ENCODE data around the gene MMP11. TPM values are rescaled to one million over a fixed set of nuclear protein-coding genes. Genes with fewer than 3 reads are reported as not detected.

MMP11 gene
- total RNA-seq, 1 donor from 2014 or later = 12.2 TPM

DNA sequence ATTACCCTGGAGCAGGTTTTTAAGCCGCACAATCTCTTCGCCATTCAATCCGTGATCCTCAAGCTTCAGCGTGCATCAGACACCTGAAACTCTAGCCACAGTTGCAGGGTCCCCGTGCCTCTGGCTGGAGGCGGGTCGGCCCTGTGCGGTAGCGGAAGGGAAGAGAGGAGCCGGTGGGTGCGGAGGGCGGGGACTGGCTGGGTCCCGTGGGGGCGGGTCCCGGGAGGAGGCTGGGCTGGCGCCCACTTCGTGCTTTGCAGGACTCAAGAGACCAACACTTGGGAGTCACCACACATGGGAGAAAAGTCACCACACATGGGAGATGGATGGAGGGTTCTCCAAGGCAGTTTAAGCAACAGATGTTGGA, 9.1 kb upstream of the MMP11 start:
- Histone ChIP-seq H3K27me3 (ENCODE audit: insufficient read depth, low read length) (no peaks in the 10 kb centered on the region), H3K9ac (ENCODE audit: low read length) (no peak overlapping the region), H3K4me1 (ENCODE audit: insufficient read depth, low read length) (peaks cover 17% of the 10 kb centered on the region), H4K20me1 (ENCODE audit: insufficient read depth, low read length) (peaks cover 5% of the 10 kb centered on the region), H3K79me2 (ENCODE audit: insufficient read depth, low read length) (no peaks in the 10 kb centered on the region), H3K4me3 (ENCODE audit: insufficient read depth, low read depth, low read length) (no peak overlapping the region), H3K9me3 (ENCODE audit: insufficient read depth, low read depth, low read length) (no peaks in the 10 kb centered on the region), H3K4me2 (ENCODE audit: low read length) (peak overlapping the region; percentile 63), H3K27ac (ENCODE audit: low read depth, low read length) (no peak overlapping the region), H2AFZ (ENCODE audit: low read depth, low read length) (no peak overlapping the region), H3K36me3 (ENCODE audit: insufficient read depth, low read length) (no peaks in the 10 kb centered on the region)
- H3K4me1 Mint-ChIP-seq (ENCODE audit: low read depth, unreplicated experiment) = peaks cover 5% of the 10 kb centered on the region
- H3K27ac Mint-ChIP-seq (ENCODE audit: unreplicated experiment) = no peak overlapping the region
- H3K27me3 Mint-ChIP-seq (ENCODE audit: low read depth, unreplicated experiment) = no peaks in the 10 kb centered on the region
- H3K9me3 Mint-ChIP-seq (ENCODE audit: unreplicated experiment) = no peaks in the 10 kb centered on the region
- TF ChIP-seq, protein P1, sequence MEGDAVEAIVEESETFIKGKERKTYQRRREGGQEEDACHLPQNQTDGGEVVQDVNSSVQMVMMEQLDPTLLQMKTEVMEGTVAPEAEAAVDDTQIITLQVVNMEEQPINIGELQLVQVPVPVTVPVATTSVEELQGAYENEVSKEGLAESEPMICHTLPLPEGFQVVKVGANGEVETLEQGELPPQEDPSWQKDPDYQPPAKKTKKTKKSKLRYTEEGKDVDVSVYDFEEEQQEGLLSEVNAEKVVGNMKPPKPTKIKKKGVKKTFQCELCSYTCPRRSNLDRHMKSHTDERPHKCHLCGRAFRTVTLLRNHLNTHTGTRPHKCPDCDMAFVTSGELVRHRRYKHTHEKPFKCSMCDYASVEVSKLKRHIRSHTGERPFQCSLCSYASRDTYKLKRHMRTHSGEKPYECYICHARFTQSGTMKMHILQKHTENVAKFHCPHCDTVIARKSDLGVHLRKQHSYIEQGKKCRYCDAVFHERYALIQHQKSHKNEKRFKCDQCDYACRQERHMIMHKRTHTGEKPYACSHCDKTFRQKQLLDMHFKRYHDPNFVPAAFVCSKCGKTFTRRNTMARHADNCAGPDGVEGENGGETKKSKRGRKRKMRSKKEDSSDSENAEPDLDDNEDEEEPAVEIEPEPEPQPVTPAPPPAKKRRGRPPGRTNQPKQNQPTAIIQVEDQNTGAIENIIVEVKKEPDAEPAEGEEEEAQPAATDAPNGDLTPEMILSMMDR (IDR thresholded peaks at IDR 0.05; ENCODE audit: insufficient read depth, low read depth, low read length) = no peak
- TF ChIP-seq EZH2 (IDR thresholded peaks at IDR 0.05; ENCODE audit: insufficient read depth, low read length) = no peak
- H3K4me3 Mint-ChIP-seq (ENCODE audit: unreplicated experiment) = no peak overlapping the region
- FAIRE-seq (no peak), DNase-seq (ENCODE audit: low read depth) (no peak)
- no peaks in the 10 kb centered on the region for H3K36me3 Mint-ChIP-seq (ENCODE audit: low read depth, unreplicated experiment)

DNA sequence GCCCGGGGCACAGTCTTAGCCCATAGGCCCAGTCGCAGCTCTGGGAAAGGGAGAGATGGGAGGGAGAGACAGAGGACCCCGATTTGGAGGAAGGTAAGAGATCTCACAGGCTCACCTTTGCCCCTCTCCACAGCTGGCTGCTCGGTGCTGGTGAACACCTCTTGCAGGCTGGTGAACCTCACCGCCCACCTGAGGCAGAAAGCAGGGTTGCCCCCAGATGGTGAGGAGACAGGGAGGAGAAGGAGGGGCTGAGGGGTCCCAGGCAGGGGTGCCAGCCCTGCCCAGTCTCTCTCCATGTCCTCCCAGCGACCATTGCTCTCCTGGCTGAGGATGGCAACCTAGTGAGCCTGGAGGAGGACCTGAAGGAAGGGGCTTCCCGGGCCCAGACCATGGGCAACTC, 8.7 kb upstream of the MMP11 start:
- Histone ChIP-seq H3K27ac (ENCODE audit: low read depth, low read length) (no peak overlapping the region), H4K20me1 (ENCODE audit: insufficient read depth, low read length) (peaks cover 5% of the 10 kb centered on the region), H3K27me3 (ENCODE audit: insufficient read depth, low read length) (no peaks in the 10 kb centered on the region), H3K79me2 (ENCODE audit: insufficient read depth, low read length) (no peaks in the 10 kb centered on the region), H3K4me1 (ENCODE audit: insufficient read depth, low read length) (peaks cover 17% of the 10 kb centered on the region), H3K4me3 (ENCODE audit: insufficient read depth, low read depth, low read length) (no peak overlapping the region), H3K9ac (ENCODE audit: low read length) (no peak overlapping the region), H3K4me2 (ENCODE audit: low read length) (peak overlapping the region; percentile 63), H2AFZ (ENCODE audit: low read depth, low read length) (no peak overlapping the region), H3K9me3 (ENCODE audit: insufficient read depth, low read depth, low read length) (no peaks in the 10 kb centered on the region), H3K36me3 (ENCODE audit: insufficient read depth, low read length) (no peaks in the 10 kb centered on the region)
- Mint-ChIP-seq H3K27me3 (ENCODE audit: low read depth, unreplicated experiment) (no peaks in the 10 kb centered on the region), H3K9me3 (ENCODE audit: unreplicated experiment) (no peaks in the 10 kb centered on the region), H3K4me1 (ENCODE audit: low read depth, unreplicated experiment) (peaks cover 5% of the 10 kb centered on the region), H3K4me3 (ENCODE audit: unreplicated experiment) (no peak overlapping the region), H3K36me3 (ENCODE audit: low read depth, unreplicated experiment) (no peaks in the 10 kb centered on the region), H3K27ac (ENCODE audit: unreplicated experiment) (no peak overlapping the region)
- no peak for DNase-seq (ENCODE audit: low read depth)
- TF ChIP-seq, protein P1 (IDR thresholded peaks at IDR 0.05; ENCODE audit: insufficient read depth, low read depth, low read length) = no peak
- TF ChIP-seq EZH2 (IDR thresholded peaks at IDR 0.05; ENCODE audit: insufficient read depth, low read length) = no peak
- FAIRE-seq = no peak

- Histone ChIP-seq H3K27me3 (ENCODE audit: insufficient read depth, low read length) (no peaks in the 10 kb centered on the region), H3K4me3 (ENCODE audit: insufficient read depth, low read depth, low read length) (no peak overlapping the region), H4K20me1 (ENCODE audit: insufficient read depth, low read length) (peaks cover 5% of the 10 kb centered on the region), H3K27ac (ENCODE audit: low read depth, low read length) (no peak overlapping the region), H3K4me1 (ENCODE audit: insufficient read depth, low read length) (peaks cover 17% of the 10 kb centered on the region), H3K9ac (ENCODE audit: low read length) (no peak overlapping the region), H3K36me3 (ENCODE audit: insufficient read depth, low read length) (no peaks in the 10 kb centered on the region), H2AFZ (ENCODE audit: low read depth, low read length) (no peak overlapping the region), H3K4me2 (ENCODE audit: low read length) (no peak overlapping the region), H3K9me3 (ENCODE audit: insufficient read depth, low read depth, low read length) (no peaks in the 10 kb centered on the region), H3K79me2 (ENCODE audit: insufficient read depth, low read length) (no peaks in the 10 kb centered on the region)
- Mint-ChIP-seq H3K4me1 (ENCODE audit: low read depth, unreplicated experiment) (peaks cover 5% of the 10 kb centered on the region), H3K27ac (ENCODE audit: unreplicated experiment) (no peak overlapping the region), H3K4me3 (ENCODE audit: unreplicated experiment) (no peak overlapping the region), H3K27me3 (ENCODE audit: low read depth, unreplicated experiment) (no peaks in the 10 kb centered on the region), H3K9me3 (ENCODE audit: unreplicated experiment) (no peaks in the 10 kb centered on the region), H3K36me3 (ENCODE audit: low read depth, unreplicated experiment) (no peaks in the 10 kb centered on the region)
- DNase-seq (ENCODE audit: low read depth) = no peak
- TF ChIP-seq, protein P1 (IDR thresholded peaks at IDR 0.05; ENCODE audit: insufficient read depth, low read depth, low read length) = no peak
- TF ChIP-seq EZH2 (IDR thresholded peaks at IDR 0.05; ENCODE audit: insufficient read depth, low read length) = no peak
- no peak for FAIRE-seq
Observed at GRCh38 chr22:23764899-23765881, 7.5 kb upstream of the MMP11 start.

Measured in astrocyte (in vitro differentiated cells and primary cell).